Measurements from ENCODE around the gene SZT2. TPM values are rescaled to one million over a fixed set of nuclear protein-coding genes. Genes with fewer than 3 reads are reported as not detected.

Gene SZT2
- total RNA-seq, 1 donor from 2014 or later: 43.2 TPM

GRCh38 chr1:43346636-43347035 is 43.1 kb upstream of the SZT2 start:
- no peak overlapping the region for H3K4me3 Mint-ChIP-seq (ENCODE audit: unreplicated experiment)
- DNase-seq (ENCODE audit: low spot score): no peak
- no peaks in the 10 kb centered on the region for H3K9me3 Mint-ChIP-seq (ENCODE audit: unreplicated experiment)
- H3K36me3 Mint-ChIP-seq (ENCODE audit: low read depth, unreplicated experiment): no peaks in the 10 kb centered on the region
- TF ChIP-seq, protein P1, sequence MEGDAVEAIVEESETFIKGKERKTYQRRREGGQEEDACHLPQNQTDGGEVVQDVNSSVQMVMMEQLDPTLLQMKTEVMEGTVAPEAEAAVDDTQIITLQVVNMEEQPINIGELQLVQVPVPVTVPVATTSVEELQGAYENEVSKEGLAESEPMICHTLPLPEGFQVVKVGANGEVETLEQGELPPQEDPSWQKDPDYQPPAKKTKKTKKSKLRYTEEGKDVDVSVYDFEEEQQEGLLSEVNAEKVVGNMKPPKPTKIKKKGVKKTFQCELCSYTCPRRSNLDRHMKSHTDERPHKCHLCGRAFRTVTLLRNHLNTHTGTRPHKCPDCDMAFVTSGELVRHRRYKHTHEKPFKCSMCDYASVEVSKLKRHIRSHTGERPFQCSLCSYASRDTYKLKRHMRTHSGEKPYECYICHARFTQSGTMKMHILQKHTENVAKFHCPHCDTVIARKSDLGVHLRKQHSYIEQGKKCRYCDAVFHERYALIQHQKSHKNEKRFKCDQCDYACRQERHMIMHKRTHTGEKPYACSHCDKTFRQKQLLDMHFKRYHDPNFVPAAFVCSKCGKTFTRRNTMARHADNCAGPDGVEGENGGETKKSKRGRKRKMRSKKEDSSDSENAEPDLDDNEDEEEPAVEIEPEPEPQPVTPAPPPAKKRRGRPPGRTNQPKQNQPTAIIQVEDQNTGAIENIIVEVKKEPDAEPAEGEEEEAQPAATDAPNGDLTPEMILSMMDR (IDR thresholded peaks at IDR 0.05; ENCODE audit: unreplicated experiment): no peak
- H3K27me3 Mint-ChIP-seq (ENCODE audit: unreplicated experiment): peaks cover 8% of the 10 kb centered on the region
- H3K4me1 Mint-ChIP-seq (ENCODE audit: unreplicated experiment): peaks cover 23% of the 10 kb centered on the region
- no peak overlapping the region for H3K27ac Mint-ChIP-seq (ENCODE audit: unreplicated experiment)

DNA sequence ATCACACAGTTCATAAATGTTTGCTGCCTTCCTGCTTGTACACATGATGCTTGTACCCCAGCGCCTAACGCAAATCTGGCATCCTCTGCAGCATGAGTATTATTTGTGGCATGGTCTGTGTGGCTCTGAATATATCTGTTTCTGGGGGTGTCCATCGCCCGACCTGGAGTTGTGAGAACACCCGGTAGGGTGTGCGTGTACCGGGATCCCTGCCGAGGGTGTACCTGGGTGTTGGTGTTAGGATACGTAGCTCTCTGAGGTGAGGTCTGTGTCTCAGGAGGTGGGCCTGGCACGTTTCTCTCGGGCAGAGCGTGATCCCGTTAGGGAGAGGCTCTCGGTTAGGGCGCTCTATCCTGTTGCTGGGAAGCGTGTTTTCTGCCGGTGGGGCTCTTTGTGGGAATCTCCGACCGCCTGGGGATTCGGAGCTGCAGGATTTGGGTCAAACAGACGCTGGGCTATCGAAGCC is 41.3 kb upstream of the SZT2 start:
- H3K9me3 Mint-ChIP-seq (ENCODE audit: unreplicated experiment): no peaks in the 10 kb centered on the region
- H3K27me3 Mint-ChIP-seq (ENCODE audit: unreplicated experiment): peaks cover 11% of the 10 kb centered on the region
- peak overlapping the region; percentile 38 for H3K27ac Mint-ChIP-seq (ENCODE audit: unreplicated experiment)
- no peaks in the 10 kb centered on the region for H3K36me3 Mint-ChIP-seq (ENCODE audit: low read depth, unreplicated experiment)
- no peak for DNase-seq (ENCODE audit: low spot score)
- peaks cover 23% of the 10 kb centered on the region for H3K4me1 Mint-ChIP-seq (ENCODE audit: unreplicated experiment)
- TF ChIP-seq, protein P1 (IDR thresholded peaks at IDR 0.05; ENCODE audit: unreplicated experiment): no peak
- peak overlapping the region; percentile 37 for H3K4me3 Mint-ChIP-seq (ENCODE audit: unreplicated experiment)

DNA sequence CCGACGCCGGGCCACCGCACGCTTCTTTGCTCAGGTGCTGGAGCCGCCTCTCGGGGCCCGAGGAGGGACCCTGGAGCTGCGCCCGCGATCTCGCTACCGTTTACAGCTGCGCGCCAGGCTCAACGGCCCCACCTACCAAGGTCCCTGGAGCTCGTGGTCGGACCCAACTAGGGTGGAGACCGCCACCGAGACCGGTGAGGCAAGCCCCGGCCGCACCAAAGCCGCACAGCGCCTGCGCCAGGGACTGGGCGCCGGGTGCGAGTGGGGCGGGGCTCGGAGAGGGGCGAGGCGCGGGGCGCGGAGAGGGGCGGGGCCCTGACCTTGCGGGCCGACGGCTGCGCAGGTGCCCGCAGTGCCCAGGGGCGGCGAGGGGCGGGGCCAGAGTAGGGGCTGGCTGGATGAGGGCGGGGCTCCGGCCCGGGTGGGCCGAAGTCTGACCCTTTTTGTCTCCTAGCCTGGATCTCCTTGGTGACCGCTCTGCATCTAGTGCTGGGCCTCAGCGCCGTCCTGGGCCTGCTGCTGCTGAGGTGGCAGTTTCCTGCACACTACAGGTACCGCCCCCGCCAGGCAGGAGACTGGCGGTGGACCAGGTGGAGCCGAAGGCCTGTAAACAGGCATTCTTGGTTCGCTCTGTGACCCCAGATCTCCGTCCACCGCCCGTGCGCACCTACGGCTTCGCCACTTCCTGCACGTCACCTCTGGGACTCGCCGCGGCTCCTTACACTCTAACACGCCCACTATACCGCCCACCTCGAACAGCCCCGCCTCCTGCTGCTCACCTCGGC is 40.7 kb upstream of the SZT2 start:
- no peaks in the 10 kb centered on the region for H3K9me3 Mint-ChIP-seq (ENCODE audit: unreplicated experiment)
- no peaks in the 10 kb centered on the region for H3K36me3 Mint-ChIP-seq (ENCODE audit: low read depth, unreplicated experiment)
- peaks cover 11% of the 10 kb centered on the region for H3K27me3 Mint-ChIP-seq (ENCODE audit: unreplicated experiment)
- H3K27ac Mint-ChIP-seq (ENCODE audit: unreplicated experiment): peak overlapping the region; percentile 91
- TF ChIP-seq, protein P1 (IDR thresholded peaks at IDR 0.05; ENCODE audit: unreplicated experiment): no peak
- peak overlapping the region; percentile 90 for H3K4me3 Mint-ChIP-seq (ENCODE audit: unreplicated experiment)
- peak; percentile 84 for DNase-seq (ENCODE audit: low spot score)
- H3K4me1 Mint-ChIP-seq (ENCODE audit: unreplicated experiment): peaks cover 21% of the 10 kb centered on the region

DNA sequence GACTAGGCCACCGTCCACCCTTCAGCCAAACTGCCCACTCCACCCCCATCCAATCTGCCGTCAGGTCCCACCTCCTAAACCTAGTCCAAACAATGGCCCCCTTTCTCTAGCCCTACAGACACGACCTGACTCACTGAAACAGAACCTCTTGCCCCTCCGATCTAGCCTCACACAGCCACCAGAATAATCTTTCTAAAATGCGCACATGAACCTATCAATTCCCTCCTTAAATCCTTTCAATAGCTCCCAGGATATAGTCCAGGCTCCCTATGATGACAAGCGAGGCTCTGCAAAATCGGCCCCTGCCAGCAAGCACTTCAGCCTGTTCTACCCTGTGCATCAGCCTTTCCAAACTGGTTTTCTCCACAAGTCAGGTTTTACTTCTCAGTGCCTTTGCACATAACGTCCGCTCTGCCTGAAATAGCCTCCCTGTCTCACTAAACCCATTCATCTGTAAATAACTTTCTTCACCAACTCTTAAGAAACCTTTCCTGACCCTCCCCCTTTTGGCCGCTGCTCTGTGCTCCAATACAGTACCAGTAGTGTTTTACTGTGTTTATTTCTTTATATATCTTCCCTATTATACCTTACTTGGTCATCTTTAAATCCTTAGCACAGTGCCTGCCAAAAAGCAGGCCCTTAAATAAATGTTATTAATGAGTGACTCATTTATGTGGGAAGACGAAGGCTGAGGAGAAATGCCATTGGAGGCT is 39.9 kb upstream of the SZT2 start:
- Mint-ChIP-seq H3K27me3 (ENCODE audit: unreplicated experiment) (peaks cover 14% of the 10 kb centered on the region), H3K36me3 (ENCODE audit: low read depth, unreplicated experiment) (no peaks in the 10 kb centered on the region), H3K9me3 (ENCODE audit: unreplicated experiment) (no peaks in the 10 kb centered on the region), H3K27ac (ENCODE audit: unreplicated experiment) (peak overlapping the region; percentile 91), H3K4me1 (ENCODE audit: unreplicated experiment) (peaks cover 15% of the 10 kb centered on the region), H3K4me3 (ENCODE audit: unreplicated experiment) (peak overlapping the region; percentile 90)
- no peak for DNase-seq (ENCODE audit: low spot score)
- TF ChIP-seq, protein P1 (IDR thresholded peaks at IDR 0.05; ENCODE audit: unreplicated experiment): no peak

GRCh38 chr1:43350976-43351375 is 38.7 kb upstream of the SZT2 start:
- TF ChIP-seq, protein P1 (IDR thresholded peaks at IDR 0.05; ENCODE audit: unreplicated experiment): no peak
- H3K36me3 Mint-ChIP-seq (ENCODE audit: low read depth, unreplicated experiment): no peaks in the 10 kb centered on the region
- H3K27me3 Mint-ChIP-seq (ENCODE audit: unreplicated experiment): peaks cover 15% of the 10 kb centered on the region
- no peak overlapping the region for H3K27ac Mint-ChIP-seq (ENCODE audit: unreplicated experiment)
- H3K9me3 Mint-ChIP-seq (ENCODE audit: unreplicated experiment): no peaks in the 10 kb centered on the region
- no peak overlapping the region for H3K4me3 Mint-ChIP-seq (ENCODE audit: unreplicated experiment)
- H3K4me1 Mint-ChIP-seq (ENCODE audit: unreplicated experiment): peaks cover 14% of the 10 kb centered on the region
- DNase-seq (ENCODE audit: low spot score): no peak

Measured in endothelial cell (in vitro differentiated cells).